Anterior cingulate cortex (tissue), 58 donors: ENCODE data around the gene CACNG5.

Experiments
- DNase-seq, 58 donors: peaks; one replicate each; lab custom pipeline; 2025; lab: John Stamatoyannopoulos, UW

The CACNG5 gene

DNA sequence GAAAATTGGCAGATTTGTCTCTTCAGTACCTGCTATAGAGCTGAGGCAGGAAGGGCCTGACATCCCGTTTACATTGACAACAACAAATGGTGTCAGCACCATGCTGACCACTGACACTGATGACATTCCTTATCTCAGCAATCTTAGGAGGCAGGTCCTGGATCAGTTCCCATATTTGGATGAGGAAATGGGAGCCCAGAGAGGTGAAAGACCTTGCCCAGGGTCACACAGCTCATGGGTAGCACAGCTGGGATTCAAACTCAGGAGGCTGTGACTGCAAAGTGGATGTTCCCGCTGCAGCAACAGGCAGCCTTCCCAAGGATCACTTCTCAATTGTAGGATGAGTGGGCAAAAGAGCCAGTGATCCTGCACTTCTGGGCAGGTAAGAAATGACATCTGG lies 99.1 kb downstream of the CACNG5 start:
- DNase-seq: no peak
